Right renal cortex interstitium (tissue), 3 donors: ENCODE results near the gene METTL17. TPM values are rescaled to one million over a fixed set of nuclear protein-coding genes. Genes with fewer than 3 reads are reported as not detected.
"Not testable (repeated sequence)": the region's sequence is repeated elsewhere in the genome, so short reads cannot be mapped to it uniquely, and the experiment has no call there.

ENCODE experiments used
- DNase-seq, 3 donors: peaks; one replicate each; pipeline ENCODE4 v3.0.0-alpha.2; 2013; ENCODE audit warnings: low read depth in 3 of 3, low spot score in 2 of 3
- polyA plus RNA-seq, 3 donors: library from polyadenylated mRNA; unstranded; fragments of 120-200 nt; gene quantifications; one replicate each; pipeline ENCODE4 v1.2.1, GENCODE V29; 2013; ENCODE audit not compliant: insufficient read length in 3 of 3

The METTL17 gene
- polyA plus RNA-seq, 3 donors: 79.7 to 89.7 (median 89.3) TPM

DNA sequence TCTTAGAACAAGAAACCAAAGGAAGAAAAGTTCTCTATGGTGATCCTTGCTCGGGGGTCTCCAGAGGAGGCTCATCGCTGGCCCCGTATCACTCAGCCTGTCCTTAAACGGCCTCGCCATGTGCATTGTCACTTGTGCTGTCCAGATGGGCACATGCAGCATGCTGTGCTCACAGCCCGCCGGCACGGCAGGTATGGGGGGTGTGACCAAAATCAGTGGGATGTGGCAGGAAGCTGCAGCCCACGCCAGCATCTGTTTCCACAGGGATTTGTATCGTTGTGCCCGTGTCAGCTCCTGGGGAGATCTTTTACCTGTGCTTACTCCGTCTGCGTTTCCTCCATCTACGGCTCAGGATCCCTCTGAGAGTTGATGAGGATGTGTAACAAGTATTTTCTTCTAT lies 6.7 kb downstream of the METTL17 start:
- DNase-seq: no peak

DNA sequence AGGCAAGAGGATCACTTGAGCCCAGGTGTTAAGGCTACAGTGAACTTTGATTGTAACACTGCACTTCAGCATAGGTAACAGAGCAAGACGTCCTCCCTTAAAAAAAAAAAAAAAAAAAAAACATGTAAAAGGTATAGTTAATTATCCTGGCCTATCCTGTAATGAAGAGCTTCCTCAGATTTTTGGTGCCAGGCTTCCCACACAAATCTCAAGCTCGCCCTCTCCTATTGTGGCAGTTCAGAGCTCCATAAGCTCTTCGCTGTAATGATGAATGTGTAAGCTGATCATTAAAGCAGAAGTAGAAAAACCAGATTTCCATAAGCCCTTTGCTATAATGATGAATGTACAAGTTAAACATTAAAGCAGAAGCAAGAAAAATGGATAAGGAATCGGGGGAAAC lies 7.3 kb downstream of the METTL17 start:
- no peak for DNase-seq

DNA sequence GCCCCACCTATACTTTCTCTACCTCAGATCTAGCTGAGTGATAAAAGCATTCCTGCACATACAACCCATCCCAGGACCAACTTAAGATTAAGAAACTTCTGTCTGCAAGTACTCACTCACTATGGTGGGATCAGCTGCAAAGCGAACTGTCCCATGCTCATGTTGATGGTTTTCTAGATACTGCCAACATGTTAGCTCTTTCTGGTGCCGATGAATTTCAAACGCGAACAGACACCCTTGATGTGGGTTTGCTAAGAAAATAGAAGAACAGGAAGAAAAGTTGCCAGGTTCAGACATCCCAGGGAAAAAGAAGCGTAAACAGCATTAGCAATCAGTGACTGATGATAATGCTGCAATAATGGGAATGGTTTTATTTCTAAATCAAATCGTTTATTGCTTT lies 7.8 kb downstream of the METTL17 start:
- DNase-seq: no peak

DNA sequence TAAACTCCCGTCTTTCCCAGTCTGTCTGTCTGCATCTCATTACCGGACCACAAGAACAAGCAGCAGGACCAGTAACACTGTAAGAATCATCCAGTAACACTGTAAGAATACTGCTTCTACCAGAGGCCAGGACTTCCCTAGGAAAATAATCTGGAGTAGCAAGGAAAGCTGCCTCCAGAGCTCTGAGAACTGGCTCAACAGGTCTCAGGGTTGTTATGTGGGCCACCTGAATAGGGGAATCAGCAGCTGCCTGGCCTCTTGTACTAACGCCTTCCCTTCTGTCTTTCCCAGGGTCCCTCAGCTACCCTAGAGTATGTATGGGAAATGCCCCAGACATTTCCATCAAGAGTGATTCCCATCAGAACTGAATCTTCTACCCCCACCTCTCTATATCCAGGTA lies 8.4 kb downstream of the METTL17 start:
- no peak for DNase-seq

DNA sequence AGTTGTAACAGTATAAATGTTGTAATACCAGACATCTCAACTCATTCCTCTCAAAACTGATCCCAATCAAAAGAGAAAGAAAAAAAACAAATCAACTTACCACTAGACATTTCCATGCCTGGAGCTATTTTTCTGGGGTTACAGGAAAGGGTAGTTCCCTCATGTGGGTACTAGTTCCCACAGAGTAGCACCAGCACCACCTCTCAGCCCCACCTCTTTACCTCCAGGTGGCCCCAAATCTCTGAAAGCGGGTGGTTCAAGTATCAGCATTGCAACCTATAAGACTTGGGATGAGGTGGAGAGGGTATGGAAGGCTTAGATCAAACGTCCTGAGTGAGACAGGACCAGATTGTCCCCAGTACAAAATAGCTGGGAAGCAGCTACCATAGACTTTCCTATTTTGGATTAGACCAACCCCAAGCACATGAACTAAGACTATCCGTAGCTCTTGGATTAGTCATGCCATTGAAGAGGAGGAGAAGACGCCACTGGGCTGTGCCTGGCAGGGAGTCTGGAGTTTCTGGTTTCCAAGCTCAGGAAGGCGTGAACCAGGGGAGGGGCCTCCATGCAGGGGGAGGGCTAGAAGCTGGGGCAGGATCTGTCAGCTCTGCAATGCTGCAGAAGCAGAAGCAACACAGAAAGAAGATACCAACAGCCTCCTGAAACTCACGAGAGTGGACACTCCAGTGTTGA lies 9.0 kb downstream of the METTL17 start, which contains the start of gene SLC39A2:
TSS of gene SLC39A2 (plus strand) at position 620 of the 693 bp plus-strand sequence. CDS start 154 bp downstream, outside the sequence.
- DNase-seq: no peak

DNA sequence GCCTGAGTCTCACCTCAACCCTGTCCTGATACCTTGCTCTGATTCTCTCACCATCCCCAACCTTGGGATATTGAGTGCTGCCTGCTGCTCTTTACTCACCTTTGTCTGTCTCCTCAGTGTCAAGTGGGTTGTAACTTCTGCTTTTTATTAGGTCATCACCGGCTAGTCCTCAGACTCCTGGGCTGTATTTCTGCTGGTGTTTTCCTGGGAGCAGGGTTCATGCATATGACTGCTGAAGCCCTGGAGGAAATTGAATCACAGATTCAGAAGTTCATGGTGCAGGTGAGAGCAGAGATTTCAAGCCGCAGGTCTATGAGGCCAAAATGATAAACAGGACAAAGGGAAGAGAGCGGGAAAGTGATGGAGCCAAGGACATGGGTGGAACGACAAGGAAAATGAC lies 9.8 kb downstream of the METTL17 start:
- DNase-seq: no peak

DNA sequence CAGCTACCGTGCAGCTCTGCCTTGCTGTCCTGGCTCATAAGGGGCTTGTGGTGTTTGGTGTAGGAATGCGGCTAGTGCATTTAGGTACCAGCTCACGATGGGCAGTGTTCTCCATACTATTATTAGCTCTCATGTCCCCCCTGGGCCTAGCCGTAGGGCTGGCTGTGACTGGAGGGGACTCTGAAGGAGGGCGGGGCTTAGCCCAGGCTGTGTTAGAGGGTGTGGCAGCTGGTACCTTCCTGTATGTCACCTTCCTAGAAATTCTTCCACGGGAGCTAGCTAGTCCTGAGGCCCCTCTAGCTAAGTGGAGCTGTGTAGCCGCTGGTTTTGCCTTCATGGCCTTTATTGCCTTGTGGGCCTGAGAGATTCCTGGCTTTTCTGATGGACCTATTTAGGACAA lies 11.4 kb downstream of the METTL17 start:
- DNase-seq: no peak

DNA sequence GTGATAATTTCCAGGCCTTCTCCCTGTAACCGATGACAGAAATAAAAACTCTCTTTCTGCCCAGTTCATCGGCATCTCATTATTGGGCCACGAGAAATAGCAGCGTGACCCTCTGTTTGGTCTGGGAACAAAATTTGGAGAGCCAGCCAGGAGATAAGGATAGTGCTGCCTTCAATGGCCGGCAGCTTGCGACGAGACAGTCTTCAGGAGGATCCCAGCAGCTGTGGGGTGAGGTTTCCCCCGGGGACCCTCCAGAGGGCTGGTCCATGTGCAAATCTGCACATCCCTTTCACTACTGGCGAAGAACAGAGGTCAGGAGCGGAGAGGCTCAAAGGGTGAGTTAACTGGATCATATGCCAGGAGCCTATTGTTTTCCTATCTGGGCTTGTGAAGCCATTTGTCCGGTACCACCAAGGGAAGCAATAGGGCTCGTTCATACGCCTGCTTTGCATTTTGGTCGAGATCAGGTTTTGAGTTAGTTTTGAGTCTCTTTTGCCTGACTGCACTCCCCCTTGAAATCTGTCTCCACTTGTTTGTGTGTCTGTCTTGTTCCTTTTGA lies 14.1 kb downstream of the METTL17 start:
- no peak for DNase-seq

DNA sequence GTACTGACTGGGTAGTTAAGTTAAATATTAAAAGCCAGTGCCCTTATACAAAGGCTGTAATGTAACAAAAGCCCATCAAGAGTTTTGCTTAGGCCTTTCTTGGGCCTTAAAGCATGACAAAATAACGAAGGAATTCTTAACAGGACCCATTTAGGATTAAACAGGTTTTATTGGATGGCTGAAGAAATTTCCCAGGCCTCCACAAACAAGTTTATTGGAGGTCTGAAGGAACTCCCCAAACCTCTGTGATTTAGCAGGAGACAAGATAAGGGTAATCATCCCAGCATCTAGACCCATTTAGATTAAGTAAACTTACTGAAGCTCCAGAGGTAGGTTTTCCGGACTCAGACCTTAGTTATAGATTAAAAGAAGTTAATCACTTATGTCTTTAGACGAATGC lies 19.9 kb downstream of the METTL17 start:
- not testable (repeated sequence) for DNase-seq

DNA sequence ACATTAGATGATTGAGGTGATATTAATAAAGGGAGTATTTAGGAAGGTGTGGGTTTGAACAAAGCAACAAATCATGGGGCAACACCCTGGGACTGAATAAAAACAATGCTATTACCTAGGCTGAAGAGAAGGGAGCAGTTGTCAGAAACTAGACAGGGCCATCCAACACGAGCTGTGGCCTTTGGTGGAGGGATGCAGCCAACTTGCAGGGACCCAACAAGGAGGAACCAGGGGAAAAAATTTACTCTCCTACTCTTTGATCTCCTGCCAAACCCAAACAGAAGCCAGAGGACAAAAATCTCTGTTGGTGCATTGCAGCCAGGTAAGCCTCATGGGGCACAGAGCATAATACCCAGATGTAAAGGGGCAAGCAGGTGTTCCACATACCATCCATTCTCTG lies 21.4 kb downstream of the METTL17 start:
- no peak for DNase-seq

DNA sequence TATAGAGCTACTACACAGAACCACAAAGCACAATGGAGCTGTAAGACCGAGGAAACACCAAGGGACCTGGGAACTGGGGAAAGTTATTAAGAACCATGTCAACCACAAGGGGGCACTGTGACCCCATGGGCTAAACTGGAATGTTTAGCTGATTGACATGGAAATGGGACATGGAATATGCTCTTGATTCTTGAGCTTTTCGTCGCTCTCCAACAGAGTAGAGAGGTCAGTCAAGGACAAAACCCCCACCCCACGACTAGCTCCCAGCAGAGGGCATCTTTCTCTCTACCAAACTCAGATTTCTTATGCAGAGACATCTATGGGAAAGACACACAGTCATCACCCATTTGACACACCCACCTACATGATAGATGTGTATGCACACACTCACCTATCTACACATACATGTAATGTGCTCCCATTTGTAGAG lies 25.0 kb downstream of the METTL17 start:
- DNase-seq: peak; percentile 85 to 91 (median 86)

DNA sequence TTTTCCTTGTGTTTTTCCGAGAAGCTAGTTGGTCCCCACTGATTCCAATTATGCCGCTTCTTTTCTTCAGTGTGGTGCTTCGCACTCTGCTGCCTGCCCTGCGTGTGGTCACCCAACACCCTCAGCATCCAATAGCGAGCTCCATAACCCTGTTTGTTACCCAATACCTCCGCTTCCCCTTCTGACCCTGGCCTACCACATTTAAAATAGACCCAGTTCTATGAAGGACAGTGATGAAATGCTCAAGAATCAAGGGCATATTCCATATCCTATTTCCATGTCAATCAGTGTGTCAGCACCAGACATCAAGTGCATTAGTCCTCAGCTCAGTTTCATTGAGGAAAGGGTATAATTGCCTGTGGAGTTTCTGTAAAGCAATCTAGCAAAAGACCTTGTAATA lies 25.5 kb downstream of the METTL17 start:
- no peak for DNase-seq

DNA sequence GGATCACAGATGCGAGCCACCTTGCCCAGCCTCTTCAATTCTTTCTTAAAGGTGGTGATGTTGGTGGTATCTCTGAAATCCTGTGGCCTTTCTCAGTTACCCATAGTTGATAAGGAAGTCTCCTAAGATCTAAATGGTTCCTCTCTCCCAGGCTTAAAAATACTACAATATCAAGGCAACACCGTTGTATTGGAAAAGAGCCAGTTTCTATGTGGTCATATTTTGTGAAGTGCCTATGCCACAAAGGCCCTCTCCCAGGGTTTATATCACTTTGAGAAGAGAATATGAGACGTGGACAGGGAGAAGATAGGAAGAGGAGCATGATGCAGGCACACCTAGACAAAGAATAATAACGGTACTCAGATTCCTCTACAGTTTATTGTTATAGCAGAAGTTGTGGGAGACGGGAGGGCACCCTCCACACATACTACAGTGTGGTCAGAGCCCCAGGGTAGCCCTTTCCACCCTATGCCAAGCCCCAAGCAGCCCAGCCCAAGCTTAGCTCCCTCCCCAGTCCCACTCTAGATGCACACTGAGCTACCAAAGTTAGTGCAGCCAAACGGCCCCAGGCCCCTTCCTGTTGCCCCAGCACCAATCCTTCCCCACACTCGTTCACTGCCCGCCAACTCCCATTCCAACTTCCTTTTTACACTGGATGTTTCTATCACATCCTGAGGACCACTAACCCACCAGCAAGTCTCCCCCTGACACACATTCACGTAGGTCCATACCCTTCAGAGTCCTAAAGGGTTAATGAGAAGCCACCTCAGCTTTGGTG lies 26.8 kb downstream of the METTL17 start:
- no peak for DNase-seq

DNA sequence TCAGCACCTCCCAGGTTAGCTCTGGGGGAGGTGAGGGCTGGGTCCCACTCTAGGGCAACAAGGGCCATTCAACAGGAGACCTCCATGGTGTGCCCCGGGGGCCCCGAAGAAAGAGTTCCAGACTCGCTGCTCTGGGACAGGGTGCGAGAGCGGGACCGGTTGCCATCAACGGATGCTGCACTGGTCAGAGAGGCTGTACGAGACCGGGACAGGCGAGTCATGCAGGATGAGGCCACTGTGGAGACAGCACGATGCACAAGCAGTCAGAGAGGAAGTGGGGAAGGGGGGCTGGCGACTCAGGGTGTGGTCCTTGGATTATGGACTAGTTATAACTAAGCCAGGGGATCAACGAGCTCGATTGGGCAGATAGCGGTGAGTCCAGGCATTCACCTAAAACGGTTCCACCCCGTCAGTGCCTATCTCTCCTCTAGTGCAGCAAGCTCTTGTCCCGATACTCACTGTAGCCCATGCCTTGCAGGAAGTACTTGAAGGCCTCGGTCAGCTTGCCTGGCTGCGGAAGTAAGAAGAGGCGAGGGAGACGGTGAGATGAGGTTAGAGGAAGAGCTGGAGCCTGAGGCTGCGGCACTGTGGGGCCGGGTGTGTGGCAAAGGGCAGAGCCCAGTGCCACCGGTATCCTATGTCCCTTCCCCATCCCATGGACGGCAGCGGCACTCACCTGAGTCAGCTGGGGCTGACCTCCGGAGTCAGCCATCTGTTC lies 27.9 kb downstream of the METTL17 start:
- DNase-seq: no peak

DNA sequence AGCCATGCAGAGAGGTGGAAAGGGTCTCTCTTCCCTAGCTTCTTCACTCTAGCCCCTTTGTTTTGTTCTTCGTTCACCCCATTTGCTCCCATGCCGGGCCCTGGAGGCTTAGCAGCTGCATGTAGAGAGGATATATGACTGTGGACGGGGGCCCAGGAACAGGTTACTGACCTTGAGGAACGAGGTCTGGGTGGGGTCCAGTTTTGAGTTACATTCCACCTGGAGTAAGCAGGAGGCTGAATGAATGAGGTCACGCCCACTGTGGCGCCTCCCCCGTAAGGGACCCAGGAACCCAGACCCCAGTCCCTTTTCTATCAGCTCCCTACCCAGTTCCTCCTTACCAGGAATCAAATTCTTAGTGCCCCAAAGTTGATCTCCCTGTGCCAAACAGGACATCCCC lies 28.5 kb downstream of the METTL17 start:
- no peak for DNase-seq

DNA sequence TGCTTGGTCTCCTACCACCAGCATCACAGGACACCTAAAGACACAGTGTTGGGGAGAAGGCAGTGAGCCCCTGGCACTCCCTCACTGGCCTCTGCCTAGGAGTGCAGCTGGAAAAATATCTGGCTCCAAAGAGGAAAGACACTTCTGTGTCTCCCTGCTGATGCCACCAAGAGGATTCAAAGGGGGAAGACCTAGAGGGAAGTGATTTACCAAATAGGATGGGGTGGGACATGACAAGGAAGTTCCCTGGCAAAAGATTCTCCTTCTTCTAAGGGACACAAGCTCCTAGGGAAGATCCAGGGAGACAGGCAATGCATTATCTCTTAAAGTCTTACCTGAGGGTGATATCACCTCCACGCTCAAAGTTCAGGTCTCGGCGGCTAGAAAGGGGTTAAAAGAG lies 29.0 kb downstream of the METTL17 start:
- no peak for DNase-seq

DNA sequence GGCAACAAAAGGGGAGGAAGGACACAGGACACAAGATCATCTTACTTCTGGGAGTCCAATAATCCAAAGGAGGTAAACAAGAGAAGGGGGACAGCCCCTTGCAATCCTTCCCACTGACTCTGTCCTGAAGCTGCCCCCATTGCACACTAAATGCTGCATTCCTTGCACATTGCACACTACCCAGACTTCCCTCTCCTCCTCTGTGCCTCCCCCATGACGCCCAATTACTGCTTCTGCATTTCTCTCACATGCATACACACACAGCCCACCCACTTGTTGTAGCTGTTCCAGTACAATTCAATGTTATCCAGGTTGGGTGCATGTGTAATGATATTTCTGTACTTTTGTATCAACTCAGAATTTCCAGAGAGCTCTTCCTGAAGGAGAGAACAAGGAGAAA lies 29.6 kb downstream of the METTL17 start:
- DNase-seq: no peak

DNA sequence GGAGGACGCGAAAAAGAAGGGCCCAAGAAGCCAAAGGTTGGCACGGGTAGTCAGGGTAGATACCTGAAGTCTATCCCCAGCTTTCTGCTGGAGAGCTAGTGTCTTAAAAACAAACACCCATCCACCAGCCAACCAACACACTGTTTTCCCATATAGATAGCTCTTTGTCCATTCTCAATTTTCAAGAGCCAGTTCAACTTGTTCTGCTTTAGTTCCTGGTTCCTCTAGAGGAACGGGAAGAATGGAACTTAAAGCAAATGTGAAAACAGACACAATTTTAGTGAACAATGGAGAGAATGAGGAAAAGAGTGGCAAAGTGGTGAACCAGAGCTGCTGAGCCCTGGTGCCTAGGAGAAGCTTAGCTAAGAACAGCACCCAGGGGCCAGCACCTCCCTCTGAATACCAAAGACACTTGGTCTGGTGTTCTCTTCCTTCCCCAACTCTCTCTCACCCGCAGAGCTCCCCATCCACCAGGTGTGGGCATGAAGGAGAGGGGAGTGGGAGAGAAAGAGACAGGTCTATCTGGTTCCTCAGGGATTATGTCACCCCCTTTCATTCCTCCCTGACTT lies 31.3 kb downstream of the METTL17 start:
- no peak for DNase-seq

DNA sequence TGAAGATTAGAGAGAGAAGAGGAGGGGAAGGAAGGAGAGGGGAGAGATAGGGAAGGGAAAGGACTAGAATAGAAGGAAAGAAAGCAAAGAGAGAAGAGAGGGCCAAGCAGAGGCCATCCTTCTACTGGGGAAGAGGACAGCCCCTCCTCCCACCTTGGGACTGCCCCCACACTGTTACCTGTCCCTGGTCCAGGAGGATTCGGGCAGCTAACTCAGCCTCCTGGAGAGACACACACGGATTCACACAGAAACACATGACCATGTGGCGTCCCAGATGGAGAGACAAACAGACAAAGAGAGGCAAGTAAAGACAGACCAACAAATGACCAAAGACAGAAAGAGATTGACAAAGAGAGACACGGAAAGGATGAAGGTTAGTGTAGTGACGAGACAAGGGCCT lies 32.9 kb downstream of the METTL17 start:
- no peak for DNase-seq

DNA sequence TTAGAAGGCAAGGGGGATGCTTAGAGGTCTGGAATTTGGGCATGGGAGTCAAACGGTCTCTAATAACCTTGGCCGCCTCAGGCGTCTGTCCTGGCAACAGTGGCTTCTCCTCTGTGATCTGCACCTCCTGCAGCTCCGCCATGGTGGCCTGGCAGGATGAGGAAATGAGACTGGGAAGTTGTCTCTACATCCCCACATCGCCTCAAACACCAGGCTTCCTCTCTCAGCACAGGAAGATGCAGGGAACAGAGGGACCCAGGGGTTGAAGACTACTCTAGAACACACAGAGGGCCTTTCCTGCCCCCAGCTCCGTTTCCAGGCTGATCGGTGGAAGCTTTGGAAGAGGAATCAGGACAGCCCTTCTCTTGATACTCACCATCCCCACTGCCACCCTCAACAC lies 33.4 kb downstream of the METTL17 start:
- no peak for DNase-seq
